SK-N-SH (cell line): ENCODE measurements around the gene CCDC57.

ENCODE experiments used
- SIN3A ChIP-seq: IDR thresholded peaks from 2 replicates; pipeline ENCODE4 v1.6.1; 2012; ENCODE audit warnings: low read depth, mild to moderate bottlenecking, low read length, moderate library complexity, borderline replicate concordance
- TF ChIP-seq, protein P1 (sequence below): IDR thresholded peaks from 2 replicates; pipeline ENCODE4 v1.4.0; 2012; ENCODE audit warnings: low read depth
- TF ChIP-seq, protein P2 (sequence below): fragments of 200-600 bp; sonication (generic); IDR thresholded peaks from 2 replicates; pipeline ENCODE4 v1.6.1; 2017; ENCODE audit warnings: antibody characterized with exemption, mild to moderate bottlenecking, moderate library complexity

DNA sequence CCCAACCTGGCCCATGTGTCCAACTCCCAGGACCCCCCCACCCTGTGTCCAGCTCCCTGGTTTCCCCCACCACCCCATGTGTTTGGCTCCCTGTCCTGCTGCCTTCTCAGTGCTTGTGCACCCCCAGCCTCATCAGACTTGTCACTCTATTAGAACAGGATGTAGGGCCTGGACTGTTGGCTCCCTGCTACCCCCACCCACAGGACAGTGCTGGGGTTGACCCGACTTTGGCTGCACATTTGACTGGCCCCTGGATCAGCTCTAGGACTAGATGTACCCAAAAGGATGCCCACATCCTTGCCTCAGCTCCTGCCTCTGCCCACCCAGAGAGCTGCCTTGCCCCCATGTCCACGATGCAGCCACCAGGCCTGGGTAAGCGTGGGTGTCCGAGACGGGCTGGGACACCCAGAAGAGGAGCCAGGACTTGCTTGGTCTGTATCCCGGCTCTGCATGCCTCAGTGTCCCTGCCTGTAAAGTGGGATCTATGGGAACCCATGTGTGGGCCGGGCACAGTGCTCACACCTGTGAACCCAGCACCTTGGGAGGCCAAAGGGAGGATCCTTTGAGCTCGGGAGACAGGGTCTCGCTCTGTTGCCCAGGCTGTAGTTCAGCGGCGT lies 1.5 kb upstream of the CCDC57 start:
- TF ChIP-seq, protein P1, sequence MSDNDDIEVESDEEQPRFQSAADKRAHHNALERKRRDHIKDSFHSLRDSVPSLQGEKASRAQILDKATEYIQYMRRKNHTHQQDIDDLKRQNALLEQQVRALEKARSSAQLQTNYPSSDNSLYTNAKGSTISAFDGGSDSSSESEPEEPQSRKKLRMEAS = no peak
- no peak for TF ChIP-seq SIN3A
- TF ChIP-seq, protein P2, sequence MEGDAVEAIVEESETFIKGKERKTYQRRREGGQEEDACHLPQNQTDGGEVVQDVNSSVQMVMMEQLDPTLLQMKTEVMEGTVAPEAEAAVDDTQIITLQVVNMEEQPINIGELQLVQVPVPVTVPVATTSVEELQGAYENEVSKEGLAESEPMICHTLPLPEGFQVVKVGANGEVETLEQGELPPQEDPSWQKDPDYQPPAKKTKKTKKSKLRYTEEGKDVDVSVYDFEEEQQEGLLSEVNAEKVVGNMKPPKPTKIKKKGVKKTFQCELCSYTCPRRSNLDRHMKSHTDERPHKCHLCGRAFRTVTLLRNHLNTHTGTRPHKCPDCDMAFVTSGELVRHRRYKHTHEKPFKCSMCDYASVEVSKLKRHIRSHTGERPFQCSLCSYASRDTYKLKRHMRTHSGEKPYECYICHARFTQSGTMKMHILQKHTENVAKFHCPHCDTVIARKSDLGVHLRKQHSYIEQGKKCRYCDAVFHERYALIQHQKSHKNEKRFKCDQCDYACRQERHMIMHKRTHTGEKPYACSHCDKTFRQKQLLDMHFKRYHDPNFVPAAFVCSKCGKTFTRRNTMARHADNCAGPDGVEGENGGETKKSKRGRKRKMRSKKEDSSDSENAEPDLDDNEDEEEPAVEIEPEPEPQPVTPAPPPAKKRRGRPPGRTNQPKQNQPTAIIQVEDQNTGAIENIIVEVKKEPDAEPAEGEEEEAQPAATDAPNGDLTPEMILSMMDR = no peak
